Measurements from ENCODE around the gene PEX14.

Gene PEX14

GRCh38 chr1:10583641-10584040 is 108.9 kb downstream of the PEX14 start:
- TF ChIP-seq CTCF (IDR thresholded peaks at IDR 0.05; ENCODE audit: borderline replicate concordance, control extremely low read depth, extremely low read depth, insufficient read depth, missing control alignments): no peak
- in situ Hi-C loops (cut with MboI; ENCODE audit: low sequenced_read_pairs, unreplicated experiment): no loop called here
- no peak for DNase-seq (ENCODE audit: low spot score)

- in situ Hi-C loops (cut with MboI; ENCODE audit: low sequenced_read_pairs, unreplicated experiment): no loop called here
- DNase-seq (ENCODE audit: low spot score): no peak
- no peak for TF ChIP-seq CTCF (IDR thresholded peaks at IDR 0.05; ENCODE audit: borderline replicate concordance, control extremely low read depth, extremely low read depth, insufficient read depth, missing control alignments)
Measured at GRCh38 chr1:10585242-10585641, 110.5 kb downstream of the PEX14 start.

- in situ Hi-C loops (cut with MboI; ENCODE audit: low sequenced_read_pairs, unreplicated experiment): no loop called here
- no peak for TF ChIP-seq CTCF (IDR thresholded peaks at IDR 0.05; ENCODE audit: borderline replicate concordance, control extremely low read depth, extremely low read depth, insufficient read depth, missing control alignments)
- DNase-seq (ENCODE audit: low spot score): no peak
Measured at GRCh38 chr1:10586125-10586524, 111.4 kb downstream of the PEX14 start.

GRCh38 chr1:10588640-10589039 is 113.9 kb downstream of the PEX14 start:
- no peak for TF ChIP-seq CTCF (IDR thresholded peaks at IDR 0.05; ENCODE audit: borderline replicate concordance, control extremely low read depth, extremely low read depth, insufficient read depth, missing control alignments)
- no peak for DNase-seq (ENCODE audit: low spot score)
- in situ Hi-C loops (cut with MboI; ENCODE audit: low sequenced_read_pairs, unreplicated experiment): no loop called here

GRCh38 chr1:10589074-10589473 is 114.3 kb downstream of the PEX14 start:
- in situ Hi-C loops (cut with MboI; ENCODE audit: low sequenced_read_pairs, unreplicated experiment): no loop called here
- TF ChIP-seq CTCF (IDR thresholded peaks at IDR 0.05; ENCODE audit: borderline replicate concordance, control extremely low read depth, extremely low read depth, insufficient read depth, missing control alignments): no peak

GRCh38 chr1:10591010-10591409 is 116.3 kb downstream of the PEX14 start:
- DNase-seq (ENCODE audit: low spot score): no peak
- no peak for TF ChIP-seq CTCF (IDR thresholded peaks at IDR 0.05; ENCODE audit: borderline replicate concordance, control extremely low read depth, extremely low read depth, insufficient read depth, missing control alignments)
- in situ Hi-C loops (cut with MboI; ENCODE audit: low sequenced_read_pairs, unreplicated experiment): no loop called here

More at GRCh38 chr1:10589074-10589473, 114.3 kb downstream of the PEX14 start:
- no peak for DNase-seq (ENCODE audit: low spot score)

- no peak for TF ChIP-seq CTCF (IDR thresholded peaks at IDR 0.05; ENCODE audit: borderline replicate concordance, control extremely low read depth, extremely low read depth, insufficient read depth, missing control alignments)
- DNase-seq (ENCODE audit: low spot score): no peak
- in situ Hi-C loops (cut with MboI; ENCODE audit: low sequenced_read_pairs, unreplicated experiment): no loop called here
Measured at GRCh38 chr1:10592373-10592772, 117.6 kb downstream of the PEX14 start.

Data from GM13976 (cell line).